Measurements from ENCODE around the gene GLT8D2. TPM values are rescaled to one million over a fixed set of nuclear protein-coding genes. Genes with fewer than 3 reads are reported as not detected.

Gene GLT8D2
- total and polyA plus RNA-seq, 4 donors, result 14.2 to 86.8 (median 37.0) TPM

DNA sequence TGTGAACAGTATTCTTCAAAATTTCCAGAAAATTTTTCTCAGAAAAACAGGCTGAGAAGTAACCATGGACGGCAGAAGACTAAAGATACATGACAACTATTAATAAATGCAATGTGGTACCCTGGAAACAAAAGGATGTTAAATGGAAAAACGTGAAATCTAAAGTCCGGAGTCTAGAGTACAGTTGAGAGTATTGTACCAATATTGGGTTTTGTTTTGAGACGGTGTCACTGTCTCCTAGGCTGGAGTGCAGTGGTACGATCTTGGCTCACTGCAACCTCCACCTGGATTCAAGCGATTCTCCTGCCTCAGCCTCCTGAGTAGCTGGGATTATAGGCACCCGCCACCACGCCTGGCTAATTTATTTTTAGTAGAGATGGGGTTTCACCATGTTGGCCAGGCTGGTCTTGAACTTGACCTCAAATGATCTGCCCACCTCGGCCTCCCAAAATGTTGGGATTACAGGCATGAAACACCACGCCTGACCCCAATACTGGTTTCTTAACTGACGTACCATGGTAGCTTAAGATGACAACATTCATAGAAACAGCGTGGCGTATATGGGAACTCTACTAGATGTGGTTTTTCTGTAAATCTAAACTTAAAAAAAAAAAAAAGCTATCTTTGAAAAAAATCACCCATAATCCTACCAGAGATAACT, 101.1 kb downstream of the GLT8D2 start:
- H3K36me3 ChIP-seq (ENCODE audit: control insufficient read depth, insufficient read depth, low read length), result peaks cover 26% of the 10 kb centered on the region

DNA sequence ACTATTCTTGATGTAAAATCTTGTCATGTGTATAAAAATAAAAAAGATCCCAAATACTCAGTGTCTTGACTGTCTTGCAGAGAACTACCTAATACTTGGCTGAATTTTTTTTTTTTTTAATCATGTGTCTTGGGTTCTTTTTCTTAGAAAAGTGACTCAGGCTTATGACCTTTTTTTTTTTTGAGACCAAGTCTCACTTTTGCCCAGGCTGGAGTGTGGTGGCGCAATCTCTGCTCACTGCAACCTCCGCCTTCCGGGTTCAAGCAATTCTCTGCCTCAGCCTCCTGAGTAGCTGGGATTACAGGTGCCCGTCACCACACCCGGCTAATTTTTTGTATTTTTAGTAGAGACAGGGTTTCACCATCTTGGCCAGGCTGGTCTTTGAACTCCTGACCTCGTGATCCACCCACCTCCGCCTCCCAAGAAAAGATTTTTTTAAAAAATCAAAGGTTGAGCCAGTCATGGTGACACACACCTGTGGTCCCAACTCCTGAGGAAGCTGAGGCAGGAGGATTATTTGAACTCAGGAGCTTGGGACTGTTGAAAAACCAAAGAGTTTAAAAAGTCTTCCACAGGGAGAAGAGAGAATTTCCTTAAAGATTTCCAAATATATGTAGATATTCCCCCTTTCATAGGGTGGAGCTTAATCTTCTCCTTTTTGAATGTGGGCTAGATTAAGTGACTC, 102.0 kb downstream of the GLT8D2 start:
- H3K27ac ChIP-seq (ENCODE audit: low read depth, low read length), result no peak overlapping the region

More for the DNA sequence above, 101.1 kb downstream of the GLT8D2 start:
- Histone ChIP-seq H3K4me1 (ENCODE audit: control insufficient read depth, insufficient read depth, low read length) (no peaks in the 10 kb centered on the region), H3K4me3 (ENCODE audit: low read depth, low read length) (no peak overlapping the region), H3K9me3 (ENCODE audit: control insufficient read depth, insufficient read depth, low read length) (no peaks in the 10 kb centered on the region), H3K27me3 (ENCODE audit: control insufficient read depth, insufficient read depth, low read length) (no peaks in the 10 kb centered on the region), H3K27ac (ENCODE audit: low read depth, low read length) (no peak overlapping the region)
- WGBS (ENCODE audit: insufficient coverage), result 95% methylated on average over 5 of the region's 13 CpGs
- DNase-seq (ENCODE audit: low read depth in 4 of 6, low spot score in 6 of 6), result no peak

DNA sequence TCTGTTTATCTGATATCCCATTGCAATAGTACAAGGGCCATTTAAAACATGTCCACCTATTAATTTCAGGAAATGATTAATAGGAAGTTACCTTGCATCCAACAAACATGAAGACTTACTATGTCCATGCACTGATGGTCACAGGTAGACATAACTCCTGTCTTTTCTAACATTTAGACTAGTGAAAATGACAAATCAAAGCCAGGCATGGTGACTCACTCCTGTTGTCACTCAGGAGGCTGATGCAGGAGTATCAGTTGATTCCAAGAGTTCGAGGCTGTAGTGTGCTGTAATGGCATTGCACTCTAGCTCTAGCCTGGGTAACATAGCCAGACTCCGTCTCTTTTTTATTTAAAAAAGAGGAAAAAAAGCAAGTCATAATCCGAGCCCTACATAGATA, 105.0 kb downstream of the GLT8D2 start:
- H3K27ac ChIP-seq (ENCODE audit: low read depth, low read length), result no peak overlapping the region
- no peak for DNase-seq (ENCODE audit: low read depth in 4 of 6, low spot score in 6 of 6)
- no peak overlapping the region for H3K4me3 ChIP-seq (ENCODE audit: low read depth, low read length)
- WGBS (ENCODE audit: insufficient coverage), result 100% methylated on average over 1 of the region's 3 CpGs
- no peaks in the 10 kb centered on the region for H3K9me3 ChIP-seq (ENCODE audit: control insufficient read depth, insufficient read depth, low read length)
- H3K36me3 ChIP-seq (ENCODE audit: control insufficient read depth, insufficient read depth, low read length), result peaks cover 30% of the 10 kb centered on the region
- H3K4me1 ChIP-seq (ENCODE audit: control insufficient read depth, insufficient read depth, low read length), result no peaks in the 10 kb centered on the region
- no peaks in the 10 kb centered on the region for H3K27me3 ChIP-seq (ENCODE audit: control insufficient read depth, insufficient read depth, low read length)

More for the DNA sequence above, 102.0 kb downstream of the GLT8D2 start:
- H3K9me3 ChIP-seq (ENCODE audit: control insufficient read depth, insufficient read depth, low read length), result no peaks in the 10 kb centered on the region
- no CpG with 5 or more reads among the region's 7 CpGs for WGBS (ENCODE audit: insufficient coverage)
- H3K4me3 ChIP-seq (ENCODE audit: low read depth, low read length), result no peak overlapping the region
- peaks cover 29% of the 10 kb centered on the region for H3K36me3 ChIP-seq (ENCODE audit: control insufficient read depth, insufficient read depth, low read length)
- no peak for DNase-seq (ENCODE audit: low read depth in 4 of 6, low spot score in 6 of 6)
- H3K27me3 ChIP-seq (ENCODE audit: control insufficient read depth, insufficient read depth, low read length), result no peaks in the 10 kb centered on the region
- no peaks in the 10 kb centered on the region for H3K4me1 ChIP-seq (ENCODE audit: control insufficient read depth, insufficient read depth, low read length)

Other genes with a start within 250 kb of the GLT8D2 start
- 10 to 100 TPM; 13.9 to 23.2 TPM for gene NT5DC3, start 209.0 kb downstream of the GLT8D2 start, total RNA-seq
- 10 to 100 TPM; 17.4 to 19.7 TPM for gene NT5DC3, start 209.0 kb downstream of the GLT8D2 start, polyA plus RNA-seq (ENCODE audit: insufficient read length in 2 of 2)
- 100 to 1,000 TPM; 374 to 594 TPM for gene HSP90B1, start 119.8 kb downstream of the GLT8D2 start, total RNA-seq
- gene HSP90B1, start 119.8 kb downstream of the GLT8D2 start, polyA plus RNA-seq (ENCODE audit: insufficient read length in 2 of 2), result 100 to 1,000 TPM; 418 to 448 TPM
- gene TDG, start 84.3 kb downstream of the GLT8D2 start, total RNA-seq, result 10 to 100 TPM; 29.5 to 29.9 TPM
- 10 to 100 TPM; 30.4 to 34.4 TPM for gene TDG, start 84.3 kb downstream of the GLT8D2 start, polyA plus RNA-seq (ENCODE audit: insufficient read length in 2 of 2)
- 10 to 100 TPM; 36.1 to 50.7 TPM for gene HCFC2, start 14.3 kb upstream of the GLT8D2 start, total RNA-seq
- gene HCFC2, start 14.3 kb upstream of the GLT8D2 start, polyA plus RNA-seq (ENCODE audit: insufficient read length in 2 of 2), result 10 to 100 TPM; 19.1 to 22.6 TPM
- 10 to 100 TPM; 28.2 to 42.2 TPM for gene NFYB, start 88.0 kb upstream of the GLT8D2 start, total RNA-seq
- 10 to 100 TPM; 61.3 to 74.7 TPM for gene NFYB, start 88.0 kb upstream of the GLT8D2 start, polyA plus RNA-seq (ENCODE audit: insufficient read length in 2 of 2)
- 10 to 100 TPM; 76.8 to 81.6 TPM for gene TXNRD1, start 165.6 kb upstream of the GLT8D2 start, total RNA-seq
- gene TXNRD1, start 165.6 kb upstream of the GLT8D2 start, polyA plus RNA-seq (ENCODE audit: insufficient read length in 2 of 2), result 10 to 100 TPM; 48.3 to 54.0 TPM

Data from spinal cord (tissue), 10 donors.